OCI-LY7 (cell line): ENCODE measurements around the gene UVSSA.

Experiments used
- CTCF ChIP-seq: fragments of 200-600 bp; sonication (generic); conservative IDR thresholded peaks from 2 replicates; pipeline ENCODE4 v1.5.1; 2014; ENCODE audit warnings: mild to moderate bottlenecking, antibody characterized with exemption, low read length, moderate library complexity, mixed read lengths
- EZH2phosphoT487 ChIP-seq: fragments of 200-600 bp; sonication (generic); IDR thresholded peaks from 2 replicates; pipeline ENCODE4 v1.6.1; 2018; ENCODE audit warnings: low read depth, borderline replicate concordance, mild to moderate bottlenecking, mixed run types, antibody characterized with exemption, low read length, moderate library complexity, mixed read lengths

- TF ChIP-seq EZH2phosphoT487 (no peak), CTCF (no peak)
Measured at GRCh38 chr4:1334579-1334895, 12.5 kb upstream of the UVSSA start.
